PC-3 (cell line): ENCODE measurements around the gene CDHR3. TPM values are rescaled to one million over a fixed set of nuclear protein-coding genes. Genes with fewer than 3 reads are reported as not detected.

ENCODE experiments used
- ATAC-seq: fragments of 200-7000 bp; cut with Tn5 transposase; 2 replicates; pipeline ENCODE4 v1.9.1; 2020; ENCODE audit warnings: mild to moderate bottlenecking, moderate library complexity
- BruUV-seq: library from RNA; stranded (reverse); fragments of 400-500 nt; replicated peaks from 2 replicates; lab custom pipeline; 2021; lab: Mats Ljungman, UMichigan
- CTCF ChIA-PET: fragments of 300-600 bp; sonication (Branson Sonifier 250); formaldehyde crosslinking; loops from one replicate; lab custom pipeline; 2022; ENCODE audit warnings: antibody characterized with exemption; lab: Charles Lee
- POLR2A ChIA-PET: fragments of 300-600 bp; sonication (Branson Sonifier 250); formaldehyde crosslinking; loops from one replicate; lab custom pipeline; 2022; ENCODE audit warnings: antibody characterized with exemption; ENCODE audit not compliant: unreplicated experiment; lab: Charles Lee
- DNase-seq: peaks from one replicate; pipeline ENCODE4 v3.0.0-alpha.2; 2015
- H2AFZ ChIP-seq: fragments of 300-600 bp; sonication (generic); 2 replicates; pipeline ENCODE4 v1.6.0; 2016; ENCODE audit warnings: antibody characterized with exemption, low read length
- H3F3A ChIP-seq: fragments of 300-600 bp; sonication (generic); one replicate; pipeline ENCODE4 v1.6.0; 2017; ENCODE audit warnings: antibody characterized with exemption, low read length, control low read depth, mild to moderate bottlenecking; ENCODE audit not compliant: unreplicated experiment
- H3K27ac ChIP-seq: fragments of 300-600 bp; sonication (generic); 2 replicates; pipeline ENCODE4 v1.5.1; 2016; ENCODE audit warnings: mild to moderate bottlenecking, low read length
- H3K27me3 ChIP-seq: fragments of 300-600 bp; sonication (generic); 2 replicates; pipeline ENCODE4 v1.6.1; 2016; ENCODE audit warnings: low read length, mixed read lengths
- H3K36me3 ChIP-seq: fragments of 300-600 bp; sonication (generic); 2 replicates; pipeline ENCODE4 v1.6.1; 2016; ENCODE audit warnings: low read depth, mixed run types, low read length, mixed read lengths
- H3K4me1 ChIP-seq: fragments of 300-600 bp; sonication (generic); 2 replicates; pipeline ENCODE4 v1.5.1; 2016; ENCODE audit warnings: low read length; ENCODE audit not compliant: insufficient read depth
- H3K4me2 ChIP-seq: fragments of 300-600 bp; sonication (generic); 2 replicates; pipeline ENCODE4 v1.6.0; 2016; ENCODE audit warnings: low read length
- H3K4me3 ChIP-seq: fragments of 300-600 bp; sonication (generic); 2 replicates; pipeline ENCODE4 v1.5.1; 2016; ENCODE audit warnings: mild to moderate bottlenecking, low read length, mixed read lengths
- H3K79me2 ChIP-seq: fragments of 300-600 bp; sonication (generic); 2 replicates; pipeline ENCODE4 v1.6.1; 2017; ENCODE audit warnings: low read length, mixed read lengths
- H3K9ac ChIP-seq: fragments of 300-600 bp; sonication (generic); 2 replicates; pipeline ENCODE4 v1.6.0; 2016; ENCODE audit warnings: mild to moderate bottlenecking, low read length
- H3K9me2 ChIP-seq: fragments of 300-600 bp; sonication (generic); replicated peaks from 2 replicates; pipeline ENCODE4 v1.6.1; 2016; ENCODE audit warnings: mixed run types, low read length, mixed read lengths
- H3K9me3 ChIP-seq: fragments of 300-600 bp; sonication (generic); 2 replicates; pipeline ENCODE4 v1.6.1; 2016; ENCODE audit warnings: low read length, mixed read lengths
- H4K20me1 ChIP-seq: fragments of 300-600 bp; sonication (generic); 2 replicates; pipeline ENCODE4 v1.6.1; 2016; ENCODE audit warnings: low read length, mixed read lengths
- CTCF ChIP-seq: fragments of 300-600 bp; sonication (generic); conservative IDR thresholded peaks from 2 replicates; pipeline ENCODE4 v1.5.1; 2017; ENCODE audit warnings: antibody characterized with exemption, low read depth, mild to moderate bottlenecking, low read length
- EZH2 ChIP-seq: fragments of 300-600 bp; sonication (generic); IDR thresholded peaks from one replicate; pipeline ENCODE4 v1.6.1; 2017; ENCODE audit warnings: antibody characterized with exemption, mild to moderate bottlenecking, low read length; ENCODE audit not compliant: unreplicated experiment
- EZH2phosphoT487 ChIP-seq: fragments of 300-600 bp; sonication (generic); IDR thresholded peaks from 2 replicates; pipeline ENCODE4 v1.6.1; 2018; ENCODE audit warnings: mild to moderate bottlenecking, antibody characterized with exemption, low read length, borderline replicate concordance
- intact Hi-C: fragments of 100-400 bp; cut with micrococcal nuclease; formaldehyde crosslinking; loops from 2 replicates; pipeline ENCODE4 v1.9.0; 2023
- total RNA-seq: library from RNA; depleted of rRNA; stranded (reverse); fragments of >200 nt; gene quantifications from 2 replicates; pipeline ENCODE4 v1.2.3, GENCODE V29; 2014

The CDHR3 gene
- total RNA-seq, 1 experiment from 2014 or later, result 9.8 TPM

GRCh38 chr7:105985229-105985628, 22.2 kb downstream of the CDHR3 start:
- no peak for TF ChIP-seq EZH2
- TF ChIP-seq EZH2phosphoT487, result no peak
- TF ChIP-seq CTCF, result no peak
- ChIA-PET CTCF (no interaction called here), POLR2A (no interaction called here)
- H3K9ac ChIP-seq, result no peak overlapping the region
- H3K36me3 ChIP-seq, result no peaks in the 10 kb centered on the region
- ATAC-seq, result no peak
- no peak overlapping the region for H2AFZ ChIP-seq
- H3K27me3 ChIP-seq, result peaks cover 4% of the 10 kb centered on the region
- no peak overlapping the region for H3K4me3 ChIP-seq
- no TSS peak for BruUV-seq
- H3K27ac ChIP-seq, result no peak overlapping the region
- H3F3A ChIP-seq, result no peaks in the 10 kb centered on the region
- H3K4me2 ChIP-seq, result no peak overlapping the region
- H3K9me3 ChIP-seq, result no peaks in the 10 kb centered on the region
- no peak for DNase-seq
- H3K79me2 ChIP-seq, result no peaks in the 10 kb centered on the region
- H3K9me2 ChIP-seq, result no peaks in the 10 kb centered on the region
- intact Hi-C loops, result no loop called here
- H4K20me1 ChIP-seq, result no peaks in the 10 kb centered on the region
- no peaks in the 10 kb centered on the region for H3K4me1 ChIP-seq

DNA sequence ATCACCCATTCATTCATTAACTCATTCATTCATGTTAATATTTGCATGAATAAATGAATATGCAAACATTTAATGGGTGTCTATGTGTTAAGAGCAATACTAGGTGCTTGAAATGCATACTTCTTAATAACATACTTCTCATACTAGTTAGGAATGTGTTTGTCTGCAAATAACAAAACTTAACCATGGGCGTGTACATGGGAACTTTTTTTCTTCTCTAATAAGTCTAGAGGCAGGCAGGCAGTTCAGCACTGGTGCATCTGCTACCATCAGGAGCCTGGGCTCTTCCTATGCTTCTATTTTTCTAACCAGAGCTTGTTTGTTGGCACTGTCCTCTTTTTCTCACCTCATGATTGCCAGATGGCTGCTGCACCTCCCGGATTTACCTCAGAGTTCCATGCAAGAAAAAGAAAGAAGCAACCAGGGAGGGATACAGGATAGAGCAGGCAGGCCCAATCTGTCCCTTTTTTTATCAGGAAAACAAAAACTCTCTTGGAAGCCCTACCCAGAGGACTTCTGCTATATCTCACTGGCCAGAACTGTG, 22.7 kb downstream of the CDHR3 start:
- DNase-seq, result no peak
- H3K9ac ChIP-seq, result no peak overlapping the region
- no peaks in the 10 kb centered on the region for H4K20me1 ChIP-seq
- CTCF ChIA-PET, result no interaction called here
- H3K27ac ChIP-seq, result no peak overlapping the region
- no peaks in the 10 kb centered on the region for H3K36me3 ChIP-seq
- H2AFZ ChIP-seq, result no peak overlapping the region
- no peak for ATAC-seq
- no peaks in the 10 kb centered on the region for H3K79me2 ChIP-seq
- intact Hi-C loops, result no loop called here
- H3K9me2 ChIP-seq, result no peaks in the 10 kb centered on the region
- TF ChIP-seq CTCF, result no peak
- no peak for TF ChIP-seq EZH2
- no peak for TF ChIP-seq EZH2phosphoT487
- peaks cover 4% of the 10 kb centered on the region for H3K27me3 ChIP-seq
- no TSS peak for BruUV-seq
- H3K9me3 ChIP-seq, result no peaks in the 10 kb centered on the region
- H3K4me2 ChIP-seq, result no peak overlapping the region
- H3F3A ChIP-seq, result no peaks in the 10 kb centered on the region
- no peak overlapping the region for H3K4me3 ChIP-seq
- POLR2A ChIA-PET, result no interaction called here
- no peaks in the 10 kb centered on the region for H3K4me1 ChIP-seq

- H2AFZ ChIP-seq, result no peak overlapping the region
- DNase-seq, result no peak
- no peak overlapping the region for H3K4me2 ChIP-seq
- no peaks in the 10 kb centered on the region for H3K79me2 ChIP-seq
- no peak for ATAC-seq
- H3K9me2 ChIP-seq, result no peaks in the 10 kb centered on the region
- no peak overlapping the region for H3K9ac ChIP-seq
- H3K4me1 ChIP-seq, result no peaks in the 10 kb centered on the region
- no peak overlapping the region for H3K27ac ChIP-seq
- BruUV-seq, result no TSS peak
- H3K36me3 ChIP-seq, result no peaks in the 10 kb centered on the region
- peaks cover 9% of the 10 kb centered on the region for H3K27me3 ChIP-seq
- ChIA-PET CTCF (no interaction called here), POLR2A (no interaction called here)
- TF ChIP-seq EZH2phosphoT487 (no peak), EZH2 (no peak), CTCF (no peak)
- no peaks in the 10 kb centered on the region for H3F3A ChIP-seq
- no peaks in the 10 kb centered on the region for H4K20me1 ChIP-seq
- H3K9me3 ChIP-seq, result no peaks in the 10 kb centered on the region
- no peak overlapping the region for H3K4me3 ChIP-seq
- intact Hi-C loops, result no loop called here
These were observed 24.0 kb downstream of the CDHR3 start for GRCh38 chr7:105987046-105987445.
